Effector CD4-positive, alpha-beta T cell (primary cell): ENCODE data around the gene SMAGP.
"Not testable (repeated sequence)": the region's sequence is repeated elsewhere in the genome, so short reads cannot be mapped to it uniquely, and the experiment has no call there.

Source experiments
- DNase-seq: peaks from one replicate; pipeline ENCODE4 v3.0.0-alpha.2; 2020

SMAGP gene

DNA sequence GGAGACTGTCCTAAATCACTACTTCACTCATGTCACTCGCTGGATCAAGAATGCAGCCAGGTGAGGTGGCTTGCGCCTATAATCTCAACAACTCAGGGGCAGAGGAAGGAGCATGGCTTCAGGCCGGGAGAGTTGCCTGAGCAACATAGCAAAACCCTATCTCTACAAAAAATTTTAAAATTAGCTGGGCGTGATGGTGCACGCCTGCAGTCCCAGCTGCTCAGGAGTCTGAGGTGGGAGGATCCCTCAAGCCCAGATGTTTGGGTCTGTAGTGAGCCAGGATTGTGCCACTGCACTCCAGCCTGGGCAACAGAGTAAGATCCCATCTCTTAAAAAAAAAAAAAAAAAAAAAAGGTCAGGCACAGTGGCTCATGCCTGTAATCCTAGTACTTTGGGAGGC is 5.9 kb downstream of the SMAGP start:
- DNase-seq: no peak

DNA sequence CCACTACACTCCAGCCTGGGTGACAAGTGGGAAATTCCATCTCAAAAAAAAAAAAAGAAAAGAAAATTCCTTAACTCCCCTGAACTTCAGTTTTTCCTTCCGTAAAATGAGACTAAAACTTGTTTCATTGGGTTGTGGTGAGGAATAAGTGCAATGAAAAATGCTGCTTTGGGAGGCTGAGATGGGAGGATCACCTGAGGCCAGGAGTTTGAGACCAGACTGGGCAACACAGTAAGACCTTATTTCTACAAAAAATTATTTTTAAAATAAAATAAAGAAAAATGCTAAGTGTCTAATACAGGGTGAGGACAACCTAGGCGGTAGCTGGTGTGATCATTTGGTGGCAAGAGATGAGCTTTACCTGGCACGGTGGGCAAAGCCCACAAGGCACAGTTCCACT is 6.9 kb downstream of the SMAGP start:
- no peak for DNase-seq

DNA sequence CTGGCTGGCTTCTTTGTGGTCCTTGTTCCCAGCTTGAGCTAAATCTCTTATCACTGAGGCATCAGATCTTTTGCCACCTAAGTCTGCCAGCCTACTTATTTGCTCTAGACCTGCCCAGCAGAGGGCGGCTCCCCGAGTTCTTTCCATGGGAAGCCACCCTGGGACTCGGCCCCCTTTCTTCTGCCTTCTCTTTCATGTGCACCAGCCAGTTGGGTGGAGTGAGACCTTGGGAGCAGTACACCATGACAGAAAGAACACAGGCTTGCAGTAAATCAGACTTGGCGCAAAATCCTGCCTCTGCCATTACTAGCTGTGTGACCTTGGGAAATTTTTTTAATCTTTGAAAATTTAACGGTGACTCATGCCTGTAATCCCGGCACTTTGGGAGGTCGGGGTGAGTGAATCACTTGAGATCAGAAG is 7.4 kb downstream of the SMAGP start:
- DNase-seq: no peak

DNA sequence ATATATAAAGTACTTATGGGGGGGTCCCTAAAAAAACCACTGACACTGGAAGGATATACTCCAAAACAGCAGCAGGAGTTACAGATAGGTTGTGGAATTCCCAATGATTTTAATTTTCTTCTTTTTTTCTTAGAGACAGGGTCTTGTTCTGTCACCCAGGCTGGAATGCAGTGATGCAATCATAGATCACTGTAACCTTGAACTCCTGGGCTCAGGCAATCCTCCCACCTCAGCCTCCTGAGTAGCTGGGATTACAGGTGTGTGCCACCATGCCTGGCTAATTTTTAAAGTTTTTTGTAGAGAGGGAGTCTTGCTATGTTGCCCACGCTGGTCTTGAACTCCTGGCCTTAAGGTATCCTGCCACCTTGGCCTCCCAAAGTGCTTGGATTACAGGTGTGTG is 10.6 kb downstream of the SMAGP start:
- not testable (repeated sequence) for DNase-seq

DNA sequence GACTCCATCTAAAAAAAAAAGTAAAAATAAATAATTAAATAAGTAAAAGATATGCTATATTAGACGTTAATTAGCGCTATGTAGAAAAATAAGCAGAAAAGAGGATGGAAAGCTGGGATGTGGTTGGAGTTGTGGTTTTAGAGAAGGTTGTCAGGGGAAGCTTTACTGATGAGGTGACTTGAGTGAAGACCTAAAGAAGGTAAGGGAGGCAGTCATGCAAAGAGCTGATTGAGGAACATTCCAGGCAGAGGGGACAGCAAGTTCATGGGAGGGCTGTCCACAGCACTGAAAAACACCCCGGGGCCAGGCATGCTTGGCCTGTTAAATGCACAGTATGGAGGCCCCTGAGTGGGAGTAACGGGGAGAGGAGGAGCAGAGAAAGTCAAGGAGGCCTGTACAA is 15.7 kb downstream of the SMAGP start:
- no peak for DNase-seq

DNA sequence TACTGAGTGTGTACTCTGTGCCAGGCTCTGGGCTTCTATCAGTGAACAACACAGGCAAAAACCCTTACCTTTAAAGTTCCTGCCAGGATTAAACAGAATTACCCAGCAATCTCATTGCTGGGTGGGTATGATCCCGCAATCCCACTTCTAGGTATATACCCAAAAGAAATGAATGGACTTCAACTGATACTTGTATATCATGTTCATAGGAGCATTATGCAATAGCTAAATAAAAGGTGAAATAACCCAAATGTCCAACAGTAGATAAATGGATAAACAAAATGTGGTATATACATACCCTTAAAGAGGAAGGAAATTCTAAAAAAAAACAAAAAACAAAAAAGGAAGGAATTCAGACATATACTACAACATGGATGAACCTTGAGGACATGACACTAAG is 16.9 kb downstream of the SMAGP start:
- DNase-seq: no peak

DNA sequence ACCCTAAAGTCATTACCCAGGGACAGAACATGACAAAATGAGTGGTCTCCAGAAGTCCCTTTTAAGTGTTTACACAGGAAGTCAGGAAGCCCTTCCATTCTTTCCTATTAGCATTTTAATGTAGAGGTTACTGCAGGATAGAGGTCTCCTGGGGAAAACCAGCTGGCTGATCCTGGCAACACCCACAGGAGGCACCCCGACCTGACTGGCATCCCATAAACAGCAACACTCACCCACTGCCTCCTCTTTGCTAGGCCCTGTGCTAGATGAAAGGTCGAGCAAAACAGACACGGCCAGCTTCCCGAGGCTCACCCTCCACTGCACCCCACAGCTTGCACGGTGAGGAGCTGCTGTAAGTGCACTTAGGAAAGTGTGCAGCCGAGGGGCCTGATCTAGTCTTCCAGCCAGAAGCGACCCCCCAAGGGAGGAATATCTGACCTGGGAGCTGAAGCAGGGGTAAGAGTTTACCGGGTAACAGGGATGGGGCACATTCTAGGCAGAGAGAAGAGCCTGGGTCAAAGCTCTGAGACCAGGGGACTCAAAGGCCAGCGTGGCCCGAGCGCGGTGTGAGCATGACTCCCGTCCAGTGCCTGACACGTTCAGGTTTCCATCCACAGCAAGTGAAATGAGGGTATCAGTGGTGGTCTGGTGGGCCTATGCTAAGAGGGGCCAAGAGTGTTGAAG is 22.6 kb downstream of the SMAGP start:
- no peak for DNase-seq

DNA sequence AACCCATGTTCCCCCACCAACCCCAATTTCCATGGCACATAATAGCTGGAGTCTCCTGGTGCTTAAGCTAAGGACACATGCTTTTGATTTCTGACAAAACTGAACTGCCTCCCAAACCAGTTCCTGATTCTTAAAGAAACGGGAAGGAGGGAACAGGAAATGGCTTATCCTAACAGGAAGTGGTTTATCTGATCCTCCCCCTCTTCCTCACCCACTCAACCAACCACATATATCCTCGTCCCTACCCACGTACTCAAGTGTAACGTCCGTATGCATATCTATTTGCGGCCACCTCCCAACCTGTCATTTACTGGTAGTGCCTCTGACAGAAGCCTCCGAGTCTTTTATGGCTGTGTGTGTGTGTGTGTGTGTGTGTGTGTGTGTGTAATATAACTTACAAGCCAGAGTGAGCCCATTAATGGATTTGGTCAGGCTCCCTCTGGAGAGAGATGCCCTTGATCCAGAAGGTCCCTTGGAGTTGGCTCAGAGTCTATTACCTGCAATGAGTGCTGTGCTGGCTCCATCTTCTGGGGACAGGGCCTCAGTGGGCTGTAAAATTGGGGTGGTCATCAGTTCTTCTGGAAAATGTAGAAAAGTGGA is 23.9 kb downstream of the SMAGP start:
- no peak for DNase-seq

DNA sequence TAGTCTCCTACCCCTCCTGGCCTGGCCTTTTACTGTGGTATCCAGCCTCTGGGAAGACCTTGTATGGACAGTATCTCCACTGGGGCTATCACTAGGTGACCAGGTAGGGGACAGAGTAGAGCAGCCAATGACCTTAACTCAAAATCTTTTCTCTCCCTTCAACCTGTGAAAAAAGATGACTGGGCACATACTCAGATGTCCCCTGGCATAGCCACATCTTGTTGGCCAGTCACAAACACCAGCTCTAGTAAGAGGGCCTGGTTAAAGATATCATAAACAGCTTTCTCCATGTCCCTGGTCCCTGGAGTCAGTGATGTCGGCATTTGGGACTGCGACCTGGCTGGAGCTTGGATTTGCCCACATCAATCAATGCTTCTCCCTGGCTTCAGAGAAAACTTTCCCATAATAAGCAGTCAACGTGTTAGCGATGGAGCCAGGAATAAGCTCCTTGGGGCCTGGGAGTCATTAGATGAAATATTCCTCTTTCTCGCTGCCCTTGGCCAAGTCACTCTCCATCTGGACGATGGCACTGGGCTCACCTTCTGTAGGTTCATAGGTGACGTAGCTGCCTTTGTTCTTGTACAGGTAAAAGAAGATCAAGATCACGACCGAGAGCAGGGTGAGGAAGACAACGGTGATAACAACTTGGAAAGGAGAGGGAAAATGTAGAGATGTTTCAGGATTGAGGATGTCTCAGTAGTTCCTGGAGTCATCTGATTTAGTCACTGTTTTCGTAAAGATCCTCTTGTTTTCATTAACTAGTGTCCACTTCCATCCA is 24.6 kb downstream of the SMAGP start:
- DNase-seq: no peak

DNA sequence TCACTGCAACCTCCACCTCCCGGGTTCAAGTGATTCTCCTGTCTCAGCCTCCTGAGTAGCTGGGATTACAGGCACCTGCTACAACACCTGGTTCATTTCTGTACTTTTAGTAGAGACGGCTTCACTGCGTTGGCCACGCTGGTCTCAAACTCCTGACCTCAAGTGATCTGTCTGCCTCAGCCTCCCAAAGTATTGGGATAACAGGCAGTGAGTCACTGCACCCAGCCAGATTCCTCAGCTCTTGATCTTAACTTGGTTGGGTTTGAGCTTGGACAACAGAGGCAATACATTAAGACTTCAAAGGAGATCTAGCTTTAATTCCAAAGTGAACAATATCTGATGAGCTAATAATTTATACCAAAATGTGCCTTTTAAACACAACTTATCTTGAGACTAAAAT is 25.9 kb downstream of the SMAGP start:
- DNase-seq: no peak

DNA sequence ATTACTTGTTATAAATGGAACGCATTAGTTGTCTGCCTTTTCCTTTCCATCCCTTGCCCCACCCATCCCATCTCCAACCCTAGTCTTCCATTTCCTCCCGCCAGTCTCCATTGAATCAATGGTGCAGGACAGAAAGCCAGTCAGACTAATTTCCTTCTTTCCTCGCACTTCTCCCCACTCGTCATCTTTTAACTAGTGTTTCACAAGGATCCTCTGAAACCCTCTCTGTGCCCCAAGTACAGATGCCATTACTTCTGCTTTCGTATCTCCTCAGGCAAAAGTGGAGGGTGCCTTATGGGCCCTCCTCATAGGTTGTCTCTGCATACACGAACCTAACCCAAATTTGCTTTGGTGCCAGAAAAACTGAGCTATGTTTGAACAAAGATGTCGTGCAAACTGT is 27.3 kb downstream of the SMAGP start:
- no peak for DNase-seq

DNA sequence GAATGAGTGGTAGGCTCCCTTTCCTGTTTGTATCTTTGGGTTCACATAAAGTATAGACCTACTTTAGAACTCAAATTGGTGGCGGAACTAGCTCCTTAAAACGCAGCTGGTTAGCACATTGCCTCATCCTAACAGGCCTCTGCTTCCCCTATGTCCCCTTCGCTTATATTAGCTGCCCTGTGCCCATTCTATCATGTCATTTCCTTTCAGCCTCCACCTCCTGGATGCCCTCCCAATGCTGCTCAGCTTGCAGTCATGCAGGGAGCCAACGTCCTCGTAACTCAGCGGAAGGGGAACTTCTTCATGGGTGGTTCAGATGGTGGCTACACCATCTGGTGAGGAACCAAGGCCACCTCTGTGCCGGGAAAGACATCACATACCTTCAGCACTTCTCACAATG is 28.1 kb downstream of the SMAGP start:
- DNase-seq: no peak

DNA sequence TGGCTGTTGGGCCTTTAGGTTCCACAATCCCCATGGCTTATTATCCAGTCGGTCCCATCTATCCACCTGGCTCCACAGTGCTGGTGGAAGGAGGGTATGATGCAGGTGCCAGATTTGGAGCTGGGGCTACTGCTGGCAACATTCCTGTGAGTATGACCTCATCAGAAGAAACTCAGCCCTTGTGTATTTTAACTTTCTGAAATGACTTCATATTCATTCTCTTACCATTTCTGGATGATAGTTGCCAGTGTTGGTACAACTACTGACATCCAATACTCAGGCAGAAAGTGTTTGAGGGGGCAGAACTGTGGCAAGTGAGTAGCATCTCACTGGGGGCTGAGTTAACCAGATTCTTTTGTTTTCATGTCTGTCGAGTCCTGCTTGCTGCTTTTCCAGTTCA is 29.2 kb downstream of the SMAGP start:
- no peak for DNase-seq

DNA sequence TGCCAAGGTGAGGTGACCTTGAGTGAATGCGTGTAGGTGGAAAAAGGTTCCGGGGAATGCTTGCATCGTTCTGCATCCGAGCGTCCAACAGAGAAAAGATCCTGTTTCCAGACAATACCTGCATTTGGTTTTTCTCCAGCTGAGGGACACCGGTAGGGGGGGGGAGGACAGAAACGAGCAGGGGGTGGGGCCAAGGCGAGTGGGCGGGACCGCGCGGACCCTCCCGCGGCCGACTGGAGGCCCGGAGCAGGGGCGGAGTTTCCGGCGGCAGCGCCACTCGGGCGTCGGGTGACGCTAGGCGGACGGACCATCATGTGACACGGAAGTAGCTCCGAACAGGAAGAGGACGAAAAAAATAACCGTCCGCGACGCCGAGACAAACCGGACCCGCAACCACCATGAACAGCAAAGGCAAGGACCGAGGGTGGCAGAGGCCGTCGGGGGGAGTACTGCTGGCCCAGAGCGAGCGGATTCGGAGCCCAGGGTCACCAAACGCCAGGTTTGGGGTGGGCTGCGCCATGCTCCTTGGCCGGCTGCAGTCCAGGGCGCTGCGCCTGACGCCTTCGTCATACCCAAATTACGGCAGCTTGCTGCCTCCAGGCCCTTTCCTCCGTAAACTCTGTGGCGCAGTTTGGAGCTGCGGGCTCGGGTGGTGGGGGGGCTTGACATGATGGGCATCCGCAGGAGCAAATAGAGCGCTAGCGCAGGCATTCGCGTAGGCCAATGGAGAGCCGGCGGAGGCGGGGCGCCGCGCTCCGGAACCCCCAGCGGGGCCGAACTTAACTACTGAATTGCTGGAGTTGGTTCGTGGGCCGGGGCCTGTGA is 31.5 kb downstream of the SMAGP start, which contains the start of gene DAZAP2:
Gene DAZAP2 (plus strand): TSS at position 317 of the 825 bp plus-strand sequence. CDS start 82 bp downstream, at position 399.
- peak; percentile 92 for DNase-seq

DNA sequence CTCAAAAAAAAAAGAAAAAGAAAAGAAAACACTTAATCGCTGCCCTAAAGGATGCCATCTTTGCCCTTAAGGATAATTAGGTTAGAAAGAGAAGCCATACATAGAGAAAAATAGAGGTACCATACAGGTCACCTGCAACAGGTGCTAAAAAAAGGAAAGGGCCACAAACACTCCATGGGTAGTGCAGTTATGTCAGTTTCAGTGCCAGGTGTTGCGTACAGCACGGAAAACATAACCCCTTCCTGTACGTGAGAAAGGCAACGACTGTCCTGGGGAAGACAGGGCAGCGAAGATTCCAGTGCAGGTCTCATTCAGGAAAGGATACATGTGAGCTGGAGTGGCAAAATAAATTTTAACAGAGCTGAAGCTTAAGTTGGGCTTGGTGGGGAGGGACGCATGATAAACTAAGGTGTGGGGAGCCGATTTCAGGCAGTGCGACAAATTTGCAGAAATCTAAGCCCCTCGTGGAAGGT is 32.1 kb downstream of the SMAGP start:
- DNase-seq: no peak

DNA sequence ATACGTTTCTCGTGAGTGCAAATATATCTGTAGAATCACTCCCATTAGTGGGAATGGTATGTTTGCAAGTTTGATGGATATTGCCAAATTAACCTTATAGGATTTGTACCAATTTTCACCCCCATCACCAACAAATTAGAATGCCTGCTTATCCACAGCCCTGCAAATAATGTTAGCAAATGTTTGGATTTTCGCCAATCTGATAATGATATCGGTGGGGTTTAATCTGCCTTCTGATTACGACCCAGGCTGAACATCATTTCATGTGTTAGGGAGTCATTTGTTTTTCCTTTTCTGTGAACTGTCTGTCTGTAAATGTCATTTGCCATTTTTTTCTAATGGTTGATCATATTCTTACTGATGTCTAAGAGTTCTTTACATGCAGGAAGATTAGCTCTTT is 35.7 kb downstream of the SMAGP start:
- DNase-seq: no peak

DNA sequence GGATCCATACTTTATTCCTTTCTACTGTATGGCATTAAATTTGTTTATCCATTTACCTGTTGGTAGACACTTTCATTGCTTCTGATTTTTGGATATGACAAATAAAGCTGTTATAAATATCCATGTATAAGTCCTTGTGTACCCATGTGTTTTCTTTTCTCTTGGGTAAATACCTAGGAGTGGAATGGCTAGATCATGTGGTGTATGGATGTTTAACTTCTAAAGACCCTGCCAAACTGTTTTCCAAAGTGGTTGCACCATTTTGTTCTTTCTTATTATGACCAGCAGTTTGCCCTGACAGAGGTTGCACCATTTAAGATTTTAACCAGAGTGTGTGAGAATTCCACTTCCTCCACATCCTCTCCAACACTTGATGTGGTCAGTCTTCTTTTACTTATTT is 37.6 kb downstream of the SMAGP start:
- no peak for DNase-seq

DNA sequence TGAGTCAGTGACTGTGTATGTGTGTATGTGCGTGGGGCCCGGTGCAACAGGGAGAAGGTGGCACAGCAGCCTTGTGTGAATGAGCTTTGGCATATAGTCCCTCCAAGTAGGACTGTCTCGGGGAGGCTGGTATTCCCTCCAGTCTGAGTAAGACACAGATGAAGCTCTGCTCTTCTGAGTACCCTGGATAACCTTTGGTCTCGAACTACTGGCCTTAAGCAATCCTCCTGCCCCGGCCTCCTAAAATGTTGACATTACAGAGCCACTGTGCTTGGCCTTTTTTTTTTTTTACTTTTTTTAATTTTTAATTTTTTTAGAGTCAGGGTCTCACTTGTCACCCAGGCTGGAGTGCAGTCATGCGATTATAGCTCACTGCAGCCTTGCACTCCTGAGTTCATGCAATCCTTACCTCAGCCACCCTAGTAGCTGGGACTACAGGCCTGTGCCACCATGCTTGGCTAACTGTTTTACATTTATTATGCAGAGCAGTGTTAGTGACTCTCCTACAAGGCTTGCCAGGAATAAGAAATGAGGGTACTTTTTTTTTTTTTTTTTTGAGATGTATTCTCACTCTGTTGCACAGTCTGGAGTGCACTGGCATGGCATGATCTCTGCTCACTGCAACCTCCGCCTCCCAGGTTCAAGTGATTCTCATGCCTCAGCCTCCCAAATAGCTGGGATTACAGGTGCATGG is 41.0 kb downstream of the SMAGP start:
- DNase-seq: no peak

DNA sequence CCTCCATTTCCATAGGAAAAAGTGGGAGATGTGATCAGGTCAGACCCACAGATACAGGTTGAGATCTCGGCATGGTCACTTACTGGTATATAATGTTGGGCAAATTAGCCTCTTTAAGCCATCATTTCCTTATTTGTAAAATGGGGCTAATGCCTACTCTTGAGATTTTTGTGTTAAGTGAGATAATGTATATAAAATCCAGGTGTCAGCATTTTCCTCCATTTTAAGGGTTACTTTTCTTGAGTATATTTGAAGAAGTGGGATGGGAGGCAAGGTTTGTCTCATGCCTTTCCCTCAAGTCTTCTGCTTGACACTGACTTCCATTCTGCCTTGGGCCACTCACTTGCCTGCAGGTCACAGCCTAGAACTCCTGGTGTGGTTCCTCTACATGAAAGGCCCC is 42.3 kb downstream of the SMAGP start:
- no peak for DNase-seq

DNA sequence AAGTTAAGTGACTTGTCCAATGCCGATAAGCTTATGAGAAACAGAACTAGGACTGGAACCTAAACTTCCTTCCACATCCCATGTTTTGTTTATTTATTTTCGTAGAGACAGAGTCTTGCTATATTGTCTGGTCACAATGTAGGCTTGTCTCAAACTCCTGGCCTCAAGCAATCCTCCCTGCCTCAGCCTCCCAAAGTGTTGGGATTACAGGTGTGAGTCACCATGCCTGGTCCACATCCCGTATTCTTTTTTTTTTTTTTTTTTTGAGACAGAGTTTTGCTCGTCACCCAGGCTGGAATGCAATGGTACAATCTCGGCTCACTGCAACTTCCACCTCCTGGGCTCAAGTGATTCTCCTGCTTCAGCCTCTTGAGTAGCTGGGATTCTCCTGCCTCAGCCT is 43.1 kb downstream of the SMAGP start:
- DNase-seq: not testable (repeated sequence)

DNA sequence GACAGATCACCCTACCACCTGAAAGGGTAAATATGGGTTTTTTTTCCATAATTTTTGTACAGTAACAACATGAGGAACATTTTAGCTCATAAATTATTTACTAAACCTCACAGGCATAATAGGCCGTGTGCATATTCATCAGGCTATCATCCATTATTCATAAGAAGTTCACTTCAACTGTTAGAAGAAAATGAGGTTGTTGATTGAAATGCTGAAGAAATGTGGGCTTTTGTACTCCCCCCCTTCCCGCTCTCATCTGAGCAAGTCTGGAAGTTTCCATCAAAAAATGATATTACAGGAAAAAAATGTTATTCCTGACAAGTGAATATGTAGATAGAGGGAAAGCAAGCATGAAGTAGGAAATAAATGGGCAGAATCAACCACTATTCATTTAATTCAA is 44.4 kb downstream of the SMAGP start:
- DNase-seq: no peak

DNA sequence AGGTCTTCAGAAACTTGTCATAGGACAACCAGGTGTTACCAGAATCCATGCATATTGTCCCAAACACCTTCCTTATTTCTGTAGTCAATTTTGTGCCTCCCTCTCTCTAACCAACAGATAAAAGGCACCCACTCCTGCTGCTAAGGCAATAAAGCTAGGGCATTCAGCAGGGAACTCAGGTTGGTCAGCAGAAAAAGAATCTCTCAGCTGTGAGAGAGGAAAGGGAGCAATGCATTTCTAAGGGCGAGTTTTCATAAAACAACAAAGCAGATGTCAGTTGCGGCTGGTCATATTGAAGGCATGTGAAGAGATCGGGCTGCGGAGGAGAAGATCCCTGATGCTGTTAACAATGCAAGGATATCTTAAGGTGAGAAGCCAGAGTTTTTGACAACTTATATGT is 45.0 kb downstream of the SMAGP start:
- no peak for DNase-seq
